ENCODE data around the gene LONP1.
A peak's percentile ranks its signal among the peaks of the same experiment; 100 is the strongest.

LONP1 gene

DNA sequence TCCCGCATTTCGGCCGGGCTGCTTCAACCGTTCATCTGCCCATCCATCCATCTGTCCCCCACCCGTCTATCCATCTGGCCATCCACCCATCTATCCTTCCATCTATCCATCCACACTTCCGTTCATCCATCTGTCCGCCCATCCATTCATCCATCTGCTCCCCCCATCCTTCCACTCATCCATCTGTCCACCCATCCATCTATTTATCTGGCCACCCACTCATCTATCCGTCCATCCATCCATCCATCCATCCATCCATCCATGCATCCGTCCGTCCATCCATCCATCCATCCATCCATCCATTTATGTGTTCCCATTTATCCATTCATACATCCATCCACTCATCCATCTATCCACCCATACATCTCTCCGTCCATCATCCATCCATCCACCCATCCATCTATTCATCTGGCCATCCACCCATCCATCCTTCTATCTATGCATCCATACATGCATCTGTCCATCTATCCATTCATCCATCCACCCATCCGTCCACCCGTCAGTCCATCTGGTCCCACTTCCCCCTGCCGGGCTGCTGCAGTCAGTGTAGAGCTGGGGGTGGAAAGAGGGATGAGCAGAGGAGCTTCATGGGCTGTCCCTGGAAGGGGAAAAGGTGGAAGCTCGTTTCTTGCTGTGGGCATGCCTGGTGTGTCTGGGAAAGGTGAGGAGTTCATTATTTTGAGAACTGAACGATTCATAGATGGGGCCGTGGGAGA is 38.4 kb downstream of the LONP1 start:
- H3K27ac ChIP-seq (ENCODE audit: low read depth, low read length, severe bottlenecking): no peak overlapping the region
- H3K36me3 ChIP-seq (ENCODE audit: control insufficient read depth, insufficient read depth, low read length): peaks cover 8% of the 10 kb centered on the region
- peak overlapping the region; percentile 69 for H3K4me3 ChIP-seq (ENCODE audit: extremely low read depth, insufficient read depth, low read length, poor library complexity, severe bottlenecking)
- H3K9me3 ChIP-seq (ENCODE audit: control insufficient read depth, low read length): no peaks in the 10 kb centered on the region
- WGBS, 2 experiments (ENCODE audit: insufficient coverage in 2 of 2): 81 to 87% methylated on average over 14 to 17 of the region's 17 CpGs
- no peaks in the 10 kb centered on the region for H3K4me1 ChIP-seq (ENCODE audit: control insufficient read depth, insufficient read depth, low read length, poor library complexity, severe bottlenecking)

DNA sequence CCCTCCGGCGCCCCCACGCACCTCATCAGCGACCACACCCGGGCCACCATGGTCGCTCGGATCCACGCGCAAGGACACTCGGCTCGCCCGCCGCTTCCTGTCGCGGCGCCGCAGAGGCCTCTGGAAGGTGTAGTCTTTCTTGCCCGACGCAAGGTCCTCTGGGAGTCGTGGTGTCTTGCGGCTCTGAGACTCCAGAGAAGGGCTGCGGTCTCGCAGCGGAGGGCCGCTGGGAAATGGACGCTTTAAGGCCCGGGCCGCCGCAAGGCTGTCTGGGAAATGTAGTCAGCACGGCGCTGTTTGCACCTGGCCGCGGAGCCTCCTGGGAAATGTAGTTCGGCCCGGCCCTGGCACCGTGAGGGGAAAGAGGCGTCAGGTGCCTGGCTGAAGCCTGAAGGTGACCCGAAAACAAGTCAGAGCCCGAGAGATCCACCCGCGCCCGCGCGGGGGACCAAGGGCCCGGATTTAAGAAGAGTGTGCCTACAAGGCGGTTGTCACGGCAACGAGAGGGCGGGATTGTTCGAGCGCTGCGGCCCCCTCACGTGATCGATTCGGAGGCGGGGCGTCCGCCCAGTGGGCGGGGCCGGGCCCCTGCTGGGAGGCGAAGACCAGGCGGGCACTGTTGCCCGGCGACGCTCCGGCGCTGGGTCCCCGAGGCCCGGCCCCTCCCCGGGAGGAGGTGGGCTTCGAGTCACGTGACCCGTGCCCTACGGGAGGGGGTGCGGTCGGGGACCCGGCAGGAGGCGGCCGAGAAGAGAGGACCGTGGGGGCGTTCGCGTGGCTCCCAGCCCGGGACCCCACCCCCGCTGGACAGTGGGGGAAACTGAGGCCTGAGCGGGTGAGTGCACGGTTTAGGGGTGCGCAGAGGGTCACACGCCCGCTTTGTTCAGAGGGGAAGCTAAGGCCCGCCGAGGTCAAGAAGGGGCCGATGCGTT is 39.2 kb downstream of the LONP1 start, which contains the start of the genes HSD11B1L and MICOS13:
Gene HSD11B1L, plus strand, starts transcription at position 591 of the 932 bp plus-strand sequence. CDS start 3,806 bp downstream, outside the sequence.
Gene MICOS13, minus strand, starts transcription at position 80 of the 932 bp plus-strand sequence. Its CDS starts 30 bp downstream, at position 50.
- H3K4me1 ChIP-seq (ENCODE audit: control insufficient read depth, insufficient read depth, low read length, poor library complexity, severe bottlenecking): no peaks in the 10 kb centered on the region
- peak within 1 kb of the TSS; percentile 94 for H3K27ac ChIP-seq (ENCODE audit: low read depth, low read length, severe bottlenecking)
- WGBS, 2 experiments (ENCODE audit: insufficient coverage in 2 of 2): 0 to 4% methylated on average over 78 to 84 of the region's 94 CpGs
- H3K36me3 ChIP-seq (ENCODE audit: control insufficient read depth, insufficient read depth, low read length): peaks cover 8% of the 10 kb centered on the region
- peak within 1 kb of the TSS; percentile 69 for H3K4me3 ChIP-seq (ENCODE audit: extremely low read depth, insufficient read depth, low read length, poor library complexity, severe bottlenecking)
- no peaks in the 10 kb centered on the region for H3K9me3 ChIP-seq (ENCODE audit: control insufficient read depth, low read length)

DNA sequence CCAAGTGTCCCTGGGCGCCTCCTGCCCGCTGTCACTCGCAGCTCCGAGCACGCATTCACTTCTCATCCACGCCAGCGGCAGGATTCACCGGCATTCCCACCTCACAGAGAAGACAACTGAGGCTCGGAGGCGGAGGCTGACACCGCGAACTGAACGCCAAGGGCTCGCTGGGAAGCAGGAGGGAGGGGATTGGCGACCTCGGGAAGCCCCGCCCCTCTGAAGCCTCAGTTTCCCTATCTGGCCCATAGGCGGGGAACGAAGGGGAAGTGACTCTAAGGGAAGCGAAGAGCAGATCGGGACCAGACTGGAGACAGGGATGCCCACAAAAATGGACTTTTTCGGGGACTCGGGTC is 39.9 kb downstream of the LONP1 start:
- WGBS, 2 experiments (ENCODE audit: insufficient coverage in 2 of 2): 1 to 3% methylated on average over 13 to 14 of the region's 23 CpGs

DNA sequence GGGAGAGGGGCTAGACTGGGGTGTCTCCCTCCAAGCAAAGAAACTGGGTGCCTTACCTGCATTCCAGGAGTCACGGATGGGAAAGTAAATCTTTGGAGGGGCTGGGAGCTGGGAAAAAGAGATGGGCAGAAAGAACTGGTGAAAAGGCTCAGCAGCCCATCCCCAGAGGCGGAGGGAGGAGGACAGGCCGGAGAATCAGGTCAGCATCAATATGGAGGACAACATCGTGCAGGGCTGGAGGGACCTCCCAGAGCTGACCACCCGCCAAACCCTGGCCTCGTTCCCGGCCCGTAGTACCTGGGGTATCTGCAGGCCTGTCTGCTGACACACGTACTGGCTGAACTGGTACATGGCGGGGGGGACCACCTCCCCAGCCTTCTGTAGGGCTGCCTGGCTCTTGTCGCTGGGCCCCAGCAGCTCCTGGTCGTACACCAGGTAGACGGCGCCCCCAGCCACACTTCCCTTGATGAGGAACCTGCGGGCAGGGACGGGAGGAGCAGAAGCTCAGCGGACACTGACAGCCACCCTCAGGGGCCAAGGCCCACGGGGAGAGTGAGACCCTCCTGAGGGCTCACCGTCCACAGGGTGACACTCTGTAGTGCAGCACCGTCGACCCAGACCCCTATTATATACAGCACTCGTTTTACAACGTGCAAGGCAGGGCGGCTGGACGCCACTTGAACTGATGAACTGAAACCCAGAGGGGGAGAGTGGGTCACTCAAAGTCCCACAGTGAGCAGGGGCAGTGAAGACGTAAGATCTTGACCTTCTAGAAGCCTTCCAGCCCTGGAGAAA is 40.5 kb downstream of the LONP1 start:
- no peaks in the 10 kb centered on the region for H3K4me1 ChIP-seq (ENCODE audit: control insufficient read depth, insufficient read depth, low read length, poor library complexity, severe bottlenecking)
- H3K4me3 ChIP-seq (ENCODE audit: extremely low read depth, insufficient read depth, low read length, poor library complexity, severe bottlenecking): peak overlapping the region; percentile 69
- 61 to 72% methylated on average over 19 to 22 of the region's 26 CpGs for WGBS, 2 experiments (ENCODE audit: insufficient coverage in 2 of 2)
- H3K9me3 ChIP-seq (ENCODE audit: control insufficient read depth, low read length): no peaks in the 10 kb centered on the region
- H3K27ac ChIP-seq (ENCODE audit: low read depth, low read length, severe bottlenecking): peak overlapping the region; percentile 41
- H3K36me3 ChIP-seq (ENCODE audit: control insufficient read depth, insufficient read depth, low read length): peaks cover 8% of the 10 kb centered on the region

More for the DNA sequence above, 39.9 kb downstream of the LONP1 start:
- peak overlapping the region; percentile 41 for H3K27ac ChIP-seq (ENCODE audit: low read depth, low read length, severe bottlenecking)
- H3K36me3 ChIP-seq (ENCODE audit: control insufficient read depth, insufficient read depth, low read length): peaks cover 8% of the 10 kb centered on the region
- H3K9me3 ChIP-seq (ENCODE audit: control insufficient read depth, low read length): no peaks in the 10 kb centered on the region
- no peaks in the 10 kb centered on the region for H3K4me1 ChIP-seq (ENCODE audit: control insufficient read depth, insufficient read depth, low read length, poor library complexity, severe bottlenecking)
- peak overlapping the region; percentile 69 for H3K4me3 ChIP-seq (ENCODE audit: extremely low read depth, insufficient read depth, low read length, poor library complexity, severe bottlenecking)

DNA sequence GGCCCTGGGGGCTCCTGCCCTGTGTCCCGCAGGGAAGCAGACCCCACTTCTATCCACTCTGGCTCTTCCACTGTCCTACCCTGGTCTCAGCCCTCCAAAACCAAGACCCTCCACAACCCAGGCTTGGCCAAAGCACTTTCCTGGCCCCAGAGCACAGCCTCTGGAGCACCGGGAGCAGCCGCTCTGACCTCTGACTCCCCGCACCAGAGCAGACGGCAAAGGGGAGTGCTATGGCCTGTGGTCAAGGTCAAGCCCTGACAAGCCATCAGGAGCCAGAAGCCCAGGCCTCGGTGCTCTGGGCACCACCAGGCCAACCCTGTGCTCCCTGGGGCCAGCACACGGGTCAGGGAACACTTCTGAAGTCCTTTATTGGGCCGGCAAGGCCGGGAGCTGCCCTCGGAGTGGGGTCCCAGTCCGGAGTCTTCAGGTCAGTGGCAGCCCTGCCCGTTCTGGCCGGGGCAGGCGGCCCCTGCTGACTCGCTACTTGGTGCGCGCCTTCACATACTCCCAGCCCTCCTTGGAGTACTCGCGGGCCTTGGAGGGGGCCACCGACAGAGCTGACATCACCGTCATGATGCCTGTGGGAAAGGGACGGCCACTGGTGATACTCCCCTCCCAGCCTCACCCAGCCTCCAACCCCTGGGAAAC is 41.8 kb downstream of the LONP1 start:
- Histone ChIP-seq H3K9me3 (ENCODE audit: control insufficient read depth, low read length) (no peaks in the 10 kb centered on the region), H3K4me1 (ENCODE audit: control insufficient read depth, insufficient read depth, low read length, poor library complexity, severe bottlenecking) (no peaks in the 10 kb centered on the region), H3K27ac (ENCODE audit: low read depth, low read length, severe bottlenecking) (no peak overlapping the region), H3K4me3 (ENCODE audit: extremely low read depth, insufficient read depth, low read length, poor library complexity, severe bottlenecking) (no peak overlapping the region), H3K36me3 (ENCODE audit: control insufficient read depth, insufficient read depth, low read length) (peaks cover 12% of the 10 kb centered on the region)
- WGBS, 2 experiments (ENCODE audit: insufficient coverage in 2 of 2): 90 to 97% methylated on average over 14 to 17 of the region's 22 CpGs

DNA sequence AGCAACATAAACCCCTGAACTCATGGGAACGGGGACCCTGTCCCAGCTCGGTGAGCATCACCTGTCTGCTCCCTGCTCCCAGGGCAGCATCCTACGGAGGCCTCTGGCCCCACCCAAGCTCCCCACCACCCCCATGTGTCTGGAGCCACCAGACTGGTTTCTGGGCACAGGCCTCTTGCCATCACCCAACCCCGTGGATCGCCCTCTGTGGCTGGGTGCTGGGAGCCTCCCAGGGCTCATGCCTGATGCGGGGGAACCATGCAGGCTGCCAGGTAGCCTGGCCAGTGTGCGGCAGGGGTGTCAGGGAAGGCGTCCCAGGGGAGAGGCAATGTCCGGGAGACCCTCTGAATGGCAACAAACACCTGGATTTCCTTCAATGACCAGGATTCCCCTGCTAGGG is 42.4 kb downstream of the LONP1 start:
- peaks cover 12% of the 10 kb centered on the region for H3K36me3 ChIP-seq (ENCODE audit: control insufficient read depth, insufficient read depth, low read length)
- H3K4me3 ChIP-seq (ENCODE audit: extremely low read depth, insufficient read depth, low read length, poor library complexity, severe bottlenecking): no peak overlapping the region
- no peak overlapping the region for H3K27ac ChIP-seq (ENCODE audit: low read depth, low read length, severe bottlenecking)
- 92% methylated on average over 4 to 9 of the region's 9 CpGs for WGBS, 2 experiments (ENCODE audit: insufficient coverage in 2 of 2)
- no peaks in the 10 kb centered on the region for H3K9me3 ChIP-seq (ENCODE audit: control insufficient read depth, low read length)
- H3K4me1 ChIP-seq (ENCODE audit: control insufficient read depth, insufficient read depth, low read length, poor library complexity, severe bottlenecking): no peaks in the 10 kb centered on the region

DNA sequence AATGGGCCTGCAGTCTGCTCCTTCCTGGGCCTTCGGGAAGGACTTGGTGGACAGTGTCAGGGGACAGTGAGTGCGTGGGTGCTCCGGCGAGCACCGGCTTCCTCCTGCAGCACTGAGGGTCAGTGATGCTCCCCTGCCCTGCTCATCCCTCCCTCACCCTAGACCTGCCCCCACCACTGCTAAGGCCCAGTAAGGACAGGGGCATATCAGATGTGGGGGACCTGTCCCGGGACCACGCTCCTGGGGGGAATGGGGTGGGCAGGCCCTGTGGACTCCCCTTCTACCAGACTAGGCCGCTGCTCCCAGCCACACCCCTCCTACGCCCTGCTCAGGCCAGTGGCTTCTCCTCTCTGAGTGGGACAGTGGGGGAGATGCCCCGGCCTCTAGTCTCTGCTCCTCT is 42.8 kb downstream of the LONP1 start:
- no peak overlapping the region for H3K27ac ChIP-seq (ENCODE audit: low read depth, low read length, severe bottlenecking)
- 89 to 94% methylated on average over 9 of the region's 10 CpGs for WGBS, 2 experiments (ENCODE audit: insufficient coverage in 2 of 2)
- peaks cover 12% of the 10 kb centered on the region for H3K36me3 ChIP-seq (ENCODE audit: control insufficient read depth, insufficient read depth, low read length)
- H3K4me3 ChIP-seq (ENCODE audit: extremely low read depth, insufficient read depth, low read length, poor library complexity, severe bottlenecking): no peak overlapping the region
- H3K9me3 ChIP-seq (ENCODE audit: control insufficient read depth, low read length): no peaks in the 10 kb centered on the region
- H3K4me1 ChIP-seq (ENCODE audit: control insufficient read depth, insufficient read depth, low read length, poor library complexity, severe bottlenecking): no peaks in the 10 kb centered on the region

DNA sequence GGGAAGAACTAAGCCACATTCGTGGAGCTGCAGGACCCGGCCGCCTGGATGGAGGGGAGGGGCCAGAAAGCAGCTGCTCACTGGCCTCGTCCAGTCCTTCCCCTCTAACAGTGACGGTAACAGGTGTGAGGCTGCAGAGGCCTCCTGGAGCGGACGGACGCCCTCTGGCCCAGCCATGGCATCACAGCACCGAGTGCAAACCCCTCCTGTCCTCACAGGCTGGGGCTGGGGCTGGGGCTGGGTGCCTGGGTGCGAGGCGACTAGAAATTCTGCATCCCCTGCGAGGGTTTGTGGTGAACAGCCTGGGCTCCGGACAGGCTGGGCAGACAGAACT is 43.2 kb downstream of the LONP1 start:
- Histone ChIP-seq H3K4me3 (ENCODE audit: extremely low read depth, insufficient read depth, low read length, poor library complexity, severe bottlenecking) (no peak overlapping the region), H3K27ac (ENCODE audit: low read depth, low read length, severe bottlenecking) (no peak overlapping the region)

DNA sequence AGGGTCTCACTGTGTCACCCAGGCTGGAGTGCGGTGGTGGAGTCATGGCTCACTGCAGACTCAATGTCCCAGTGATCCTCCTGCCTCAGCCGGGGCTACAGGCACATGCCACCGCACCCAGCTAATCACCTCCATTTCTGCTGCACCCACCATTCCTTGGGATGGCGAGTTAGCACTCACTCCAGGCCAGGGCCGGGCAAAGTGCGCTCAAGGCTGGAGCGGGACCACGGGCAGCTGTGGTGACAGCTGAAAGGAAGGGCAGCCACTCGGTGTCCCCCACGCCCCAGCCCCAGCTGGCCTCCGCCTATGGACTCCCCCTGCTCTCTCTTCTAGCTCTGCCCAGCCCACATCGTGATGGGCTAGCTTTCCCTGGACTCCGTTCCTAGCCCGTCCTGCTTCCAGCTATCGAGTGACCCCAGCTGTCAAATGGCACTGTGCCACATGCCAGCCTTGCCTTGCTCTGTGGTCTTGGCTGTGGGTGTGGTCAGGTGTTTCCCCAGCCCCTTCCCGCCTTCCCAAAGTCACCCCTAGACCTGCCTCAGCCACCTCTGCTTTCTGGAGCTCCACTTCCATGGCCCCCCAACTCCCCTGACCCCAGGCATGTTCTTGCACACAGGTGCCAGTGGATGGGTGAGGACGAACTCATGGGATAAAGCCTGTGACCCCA is 43.7 kb downstream of the LONP1 start:
- Histone ChIP-seq H3K4me1 (ENCODE audit: control insufficient read depth, insufficient read depth, low read length, poor library complexity, severe bottlenecking) (no peaks in the 10 kb centered on the region), H3K4me3 (ENCODE audit: extremely low read depth, insufficient read depth, low read length, poor library complexity, severe bottlenecking) (no peak overlapping the region), H3K36me3 (ENCODE audit: control insufficient read depth, insufficient read depth, low read length) (peaks cover 21% of the 10 kb centered on the region), H3K27ac (ENCODE audit: low read depth, low read length, severe bottlenecking) (no peak overlapping the region), H3K9me3 (ENCODE audit: control insufficient read depth, low read length) (no peaks in the 10 kb centered on the region)
- WGBS, 2 experiments (ENCODE audit: insufficient coverage in 2 of 2): 96% methylated on average over 12 to 17 of the region's 17 CpGs

More for the DNA sequence above, 43.2 kb downstream of the LONP1 start:
- peaks cover 16% of the 10 kb centered on the region for H3K36me3 ChIP-seq (ENCODE audit: control insufficient read depth, insufficient read depth, low read length)
- no peaks in the 10 kb centered on the region for H3K4me1 ChIP-seq (ENCODE audit: control insufficient read depth, insufficient read depth, low read length, poor library complexity, severe bottlenecking)
- no peaks in the 10 kb centered on the region for H3K9me3 ChIP-seq (ENCODE audit: control insufficient read depth, low read length)
- 90 to 96% methylated on average over 8 to 12 of the region's 13 CpGs for WGBS, 2 experiments (ENCODE audit: insufficient coverage in 2 of 2)
